Activated T-cell treated with anti-CD3 and anti-CD28 coated beads, Interleukin-2, amount 50 U/mL, for 24 hours (primary cell): ENCODE measurements around the gene FHIP1A.

Source experiments
- DNase-seq: peaks from one replicate; pipeline ENCODE4 v3.0.0-alpha.2; 2020
- H3K27ac Mint-ChIP-seq: 2 replicates; pipeline ENCODE4 v1.8.0; 2020; ENCODE audit warnings: mild to moderate bottlenecking, mixed read lengths
- H3K27me3 Mint-ChIP-seq: 2 replicates; pipeline ENCODE4 v1.8.0; 2020; ENCODE audit warnings: mixed read lengths
- H3K36me3 Mint-ChIP-seq: 2 replicates; pipeline ENCODE4 v1.8.0; 2020; ENCODE audit warnings: low read depth, mixed read lengths
- H3K4me1 Mint-ChIP-seq: 2 replicates; pipeline ENCODE4 v1.8.0; 2020; ENCODE audit warnings: low read depth, mixed read lengths
- H3K4me3 Mint-ChIP-seq: 2 replicates; pipeline ENCODE4 v1.8.0; 2020; ENCODE audit warnings: mild to moderate bottlenecking, moderate library complexity, mixed read lengths
- H3K9me3 Mint-ChIP-seq: 2 replicates; pipeline ENCODE4 v1.8.0; 2020; ENCODE audit warnings: mixed read lengths

The FHIP1A gene

DNA sequence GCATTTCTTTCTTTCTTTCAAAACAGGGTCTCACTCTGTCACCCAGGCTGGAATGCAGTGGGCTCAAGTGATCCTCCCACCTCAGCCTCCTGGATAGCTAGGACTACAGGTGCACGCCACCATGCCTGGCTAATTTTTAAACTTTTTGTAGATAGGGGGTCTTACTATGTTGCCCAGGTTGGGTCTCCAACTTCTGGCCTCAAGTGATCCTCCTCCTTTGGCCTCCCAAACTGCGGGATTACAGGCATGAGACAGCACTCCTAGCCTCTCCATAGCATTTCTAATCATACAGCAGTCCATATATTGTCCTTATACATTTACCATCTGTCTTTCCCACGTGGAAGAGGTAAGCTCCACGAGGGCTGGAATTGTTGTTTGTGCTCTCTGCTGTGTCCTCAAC is 2.0 kb upstream of the FHIP1A start:
- Mint-ChIP-seq H3K36me3 (no peaks in the 10 kb centered on the region), H3K27ac (no peak overlapping the region), H3K4me3 (no peak overlapping the region), H3K9me3 (no peaks in the 10 kb centered on the region), H3K4me1 (peaks cover 24% of the 10 kb centered on the region), H3K27me3 (peaks cover 44% of the 10 kb centered on the region)
- DNase-seq = no peak

DNA sequence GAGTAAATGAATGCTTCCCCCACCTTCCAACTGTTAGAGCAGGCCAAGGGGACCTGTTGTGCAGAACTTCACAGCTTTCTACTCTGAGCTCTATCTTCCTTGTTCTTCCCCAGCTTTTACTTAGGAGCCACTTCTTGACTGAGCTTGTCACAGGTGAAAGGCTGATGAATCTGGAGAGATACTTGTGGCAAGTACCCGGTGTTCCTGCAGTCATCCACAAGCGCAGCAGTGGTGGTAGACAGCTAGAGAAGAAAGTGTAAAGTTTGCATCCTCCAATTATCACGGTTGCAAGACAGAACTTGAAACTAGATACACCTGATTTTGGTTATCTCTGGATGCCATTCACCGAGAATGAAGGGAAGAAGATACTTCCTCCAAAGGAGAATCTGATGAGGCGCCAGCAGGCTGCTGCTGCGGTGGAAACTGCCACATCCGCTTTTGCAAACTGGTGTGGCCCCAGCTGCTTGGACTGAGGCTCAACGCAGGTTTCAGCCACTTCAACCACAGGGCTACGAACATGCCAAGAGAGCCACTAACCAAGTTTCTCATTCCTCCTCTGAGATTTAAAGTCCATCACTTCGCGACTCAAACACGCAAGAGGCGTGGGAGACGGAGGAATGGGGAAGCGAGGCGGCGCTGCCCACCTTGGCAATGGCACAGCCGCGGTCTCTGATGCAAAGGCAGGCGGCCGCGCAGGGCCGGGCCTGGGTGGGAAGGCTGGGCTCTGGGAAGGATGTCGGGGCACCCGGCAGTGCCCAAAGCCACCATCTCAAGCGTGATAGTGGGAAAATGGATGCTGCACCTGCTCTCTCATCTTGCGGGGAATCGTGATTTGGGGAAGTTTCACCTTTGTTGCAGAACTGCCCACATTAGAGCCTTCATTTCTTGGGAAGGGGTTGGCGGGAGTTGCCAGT is 1.3 kb upstream of the FHIP1A start:
- H3K36me3 Mint-ChIP-seq = no peaks in the 10 kb centered on the region
- peaks cover 44% of the 10 kb centered on the region for H3K27me3 Mint-ChIP-seq
- H3K4me3 Mint-ChIP-seq = peak overlapping the region; percentile 79
- peak overlapping the region; percentile 71 for H3K27ac Mint-ChIP-seq
- H3K4me1 Mint-ChIP-seq = peaks cover 24% of the 10 kb centered on the region
- peak; percentile 44 for DNase-seq
- H3K9me3 Mint-ChIP-seq = no peaks in the 10 kb centered on the region

DNA sequence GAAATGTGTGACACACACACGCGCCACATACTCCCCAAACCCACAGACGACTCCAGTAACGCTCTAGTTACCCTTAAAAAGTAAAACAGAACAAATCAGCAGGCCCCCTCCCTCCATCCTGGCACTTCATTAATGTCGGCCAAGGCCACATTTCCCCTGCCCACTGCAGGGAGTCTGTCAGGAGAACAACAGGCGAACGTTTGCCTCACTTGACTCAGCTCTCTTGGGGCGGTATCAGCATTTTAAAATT is 671 bp upstream of the FHIP1A start:
- peaks cover 24% of the 10 kb centered on the region for H3K4me1 Mint-ChIP-seq
- DNase-seq = no peak
- peaks cover 44% of the 10 kb centered on the region for H3K27me3 Mint-ChIP-seq
- H3K36me3 Mint-ChIP-seq = no peaks in the 10 kb centered on the region
- H3K27ac Mint-ChIP-seq = peak overlapping the region; percentile 71
- H3K4me3 Mint-ChIP-seq = peak overlapping the region; percentile 79
- no peaks in the 10 kb centered on the region for H3K9me3 Mint-ChIP-seq

DNA sequence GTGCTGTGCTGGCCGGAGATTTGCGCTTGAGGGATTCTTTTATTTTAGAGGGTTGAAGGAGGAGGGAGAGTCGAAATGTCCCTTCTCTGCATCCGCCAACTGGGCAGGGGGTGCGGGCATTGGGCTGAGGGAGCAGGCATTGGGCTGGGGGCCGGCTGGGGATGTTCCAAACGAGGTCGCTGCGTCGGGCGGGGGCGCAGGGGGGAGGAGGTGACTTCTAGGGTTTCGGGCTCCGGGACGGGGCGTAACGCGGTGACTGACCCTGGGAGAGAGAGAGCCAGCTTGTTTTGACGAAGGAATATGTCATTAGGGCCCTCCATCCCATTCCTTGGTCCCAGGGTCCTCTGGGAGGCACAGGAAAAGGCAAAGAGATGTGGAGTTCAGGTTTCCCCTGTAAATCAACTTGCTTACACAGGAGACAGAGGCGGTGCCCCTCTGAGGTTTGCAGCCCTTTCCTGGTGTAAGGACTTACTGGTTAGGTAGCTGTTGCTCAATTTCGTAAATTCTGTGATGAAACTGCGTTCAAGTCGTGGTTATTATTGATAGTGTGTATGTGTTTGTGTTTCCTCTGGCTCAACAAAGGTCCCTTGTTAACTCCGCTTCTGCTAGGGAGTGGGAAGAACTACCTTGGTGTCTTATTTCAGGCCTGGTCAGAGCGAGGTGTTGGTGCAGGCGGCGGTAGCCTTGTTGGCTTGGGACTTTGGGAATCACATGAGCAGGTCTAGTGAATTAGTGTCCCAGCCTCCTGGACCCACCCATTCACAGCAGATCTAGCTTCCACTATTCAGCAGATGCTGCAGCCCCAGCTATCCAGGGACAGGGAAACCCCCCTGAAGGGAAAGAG is 716 bp downstream of the FHIP1A start:
- Mint-ChIP-seq H3K36me3 (no peaks in the 10 kb centered on the region), H3K27ac (no peak overlapping the region), H3K9me3 (no peaks in the 10 kb centered on the region), H3K4me3 (peak overlapping the region; percentile 74), H3K4me1 (peaks cover 24% of the 10 kb centered on the region), H3K27me3 (peaks cover 48% of the 10 kb centered on the region)
- no peak for DNase-seq

DNA sequence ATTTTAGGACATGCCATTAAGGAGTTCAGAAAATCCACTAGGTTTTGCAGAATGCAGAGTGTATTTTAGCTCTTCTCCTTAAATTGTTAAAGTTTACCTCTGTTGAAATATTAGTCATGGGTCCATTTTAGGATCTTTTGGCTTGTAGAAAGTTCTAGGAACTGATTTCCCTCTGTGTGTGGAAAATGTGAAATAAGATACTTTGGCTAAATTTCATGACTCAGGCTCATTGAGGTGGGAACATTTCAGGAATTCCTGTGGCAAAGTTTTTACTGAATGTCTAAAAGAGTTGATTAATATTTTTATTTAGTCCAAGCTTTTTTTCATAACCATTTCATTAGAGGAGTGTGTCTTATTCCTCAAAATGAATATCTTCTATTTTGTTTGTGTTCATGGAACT is 7.0 kb downstream of the FHIP1A start:
- DNase-seq = no peak
- H3K27ac Mint-ChIP-seq = no peak overlapping the region

DNA sequence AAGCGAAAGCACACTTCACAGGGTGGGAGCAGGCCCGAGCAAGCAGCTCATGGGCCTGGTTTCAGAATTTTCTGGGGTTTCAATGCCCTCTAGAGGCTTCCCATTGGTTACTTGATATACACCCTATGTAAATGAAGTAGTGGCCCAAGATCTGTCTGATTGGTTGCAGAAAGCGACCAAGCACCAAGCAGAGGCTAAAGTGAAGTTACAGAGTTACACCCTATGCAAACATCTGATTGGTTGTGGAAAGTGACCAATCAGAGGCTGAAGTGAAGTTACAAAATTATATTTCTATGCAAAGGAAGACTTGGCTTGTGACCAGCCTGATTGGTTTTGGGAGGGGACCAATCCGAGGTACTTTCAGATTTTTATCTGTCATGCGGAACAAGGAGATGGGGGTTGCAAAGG is 8.2 kb downstream of the FHIP1A start:
- H3K27me3 Mint-ChIP-seq = peaks cover 14% of the 10 kb centered on the region
- no peak for DNase-seq
- no peaks in the 10 kb centered on the region for H3K9me3 Mint-ChIP-seq
- no peaks in the 10 kb centered on the region for H3K36me3 Mint-ChIP-seq
- H3K4me1 Mint-ChIP-seq = no peaks in the 10 kb centered on the region
- H3K4me3 Mint-ChIP-seq = no peak overlapping the region
- H3K27ac Mint-ChIP-seq = no peak overlapping the region

More for the DNA sequence above, 7.0 kb downstream of the FHIP1A start:
- H3K9me3 Mint-ChIP-seq = no peaks in the 10 kb centered on the region
- H3K36me3 Mint-ChIP-seq = no peaks in the 10 kb centered on the region
- H3K27me3 Mint-ChIP-seq = peaks cover 9% of the 10 kb centered on the region
- no peaks in the 10 kb centered on the region for H3K4me1 Mint-ChIP-seq
- H3K4me3 Mint-ChIP-seq = no peak overlapping the region

DNA sequence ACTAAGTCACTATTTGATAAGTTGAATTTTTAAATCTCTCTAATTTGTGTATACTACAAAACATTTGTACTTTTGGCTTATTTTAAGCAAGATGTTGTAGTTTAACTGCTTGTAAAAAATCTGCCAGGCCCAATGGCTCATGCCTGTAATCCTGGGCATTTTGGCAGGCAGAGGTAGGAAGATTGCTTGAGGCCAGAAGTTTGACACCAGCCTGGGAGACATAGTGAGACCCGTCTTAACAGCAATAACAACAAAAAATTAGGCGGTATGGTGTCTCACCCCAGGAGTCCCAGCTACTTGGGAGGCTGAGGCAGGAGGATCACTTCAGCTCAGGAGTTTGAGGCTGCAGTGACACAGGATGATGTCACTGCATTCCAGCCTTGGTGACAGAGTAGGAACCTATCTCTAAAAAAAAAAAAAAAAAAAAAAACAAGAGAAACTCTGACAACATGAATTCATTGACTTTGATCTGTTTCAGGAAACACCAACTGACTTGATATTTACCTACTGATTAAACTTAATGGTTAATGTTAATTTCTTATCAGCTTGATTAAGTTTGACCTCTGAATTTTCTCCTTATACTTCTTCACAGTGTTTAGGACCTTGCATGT is 8.9 kb downstream of the FHIP1A start:
- Mint-ChIP-seq H3K9me3 (no peaks in the 10 kb centered on the region), H3K4me1 (no peaks in the 10 kb centered on the region), H3K4me3 (no peak overlapping the region), H3K36me3 (no peaks in the 10 kb centered on the region), H3K27me3 (peaks cover 14% of the 10 kb centered on the region), H3K27ac (no peak overlapping the region)
- no peak for DNase-seq

DNA sequence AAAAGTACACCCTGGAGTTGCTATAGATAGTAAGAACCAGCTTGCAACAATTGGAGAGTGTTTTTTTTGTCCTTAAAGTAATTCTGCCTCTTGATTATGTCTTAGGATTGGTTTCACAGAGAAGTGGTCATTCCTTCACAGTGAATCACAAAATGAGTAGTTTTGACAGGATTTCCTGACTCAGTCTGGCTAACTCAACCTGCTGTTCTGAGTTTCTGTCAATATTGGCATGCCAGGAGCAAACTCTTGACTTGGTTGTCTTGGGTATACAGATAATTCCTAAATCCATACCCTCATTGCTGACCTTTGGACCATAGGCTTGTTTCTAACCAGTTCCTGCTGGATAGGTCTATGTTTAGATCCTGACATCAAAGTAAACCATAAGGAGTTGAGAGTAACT is 9.4 kb downstream of the FHIP1A start:
- DNase-seq = no peak
- Mint-ChIP-seq H3K27ac (no peak overlapping the region), H3K4me3 (no peak overlapping the region), H3K36me3 (no peaks in the 10 kb centered on the region), H3K9me3 (no peaks in the 10 kb centered on the region), H3K27me3 (peaks cover 14% of the 10 kb centered on the region), H3K4me1 (no peaks in the 10 kb centered on the region)

DNA sequence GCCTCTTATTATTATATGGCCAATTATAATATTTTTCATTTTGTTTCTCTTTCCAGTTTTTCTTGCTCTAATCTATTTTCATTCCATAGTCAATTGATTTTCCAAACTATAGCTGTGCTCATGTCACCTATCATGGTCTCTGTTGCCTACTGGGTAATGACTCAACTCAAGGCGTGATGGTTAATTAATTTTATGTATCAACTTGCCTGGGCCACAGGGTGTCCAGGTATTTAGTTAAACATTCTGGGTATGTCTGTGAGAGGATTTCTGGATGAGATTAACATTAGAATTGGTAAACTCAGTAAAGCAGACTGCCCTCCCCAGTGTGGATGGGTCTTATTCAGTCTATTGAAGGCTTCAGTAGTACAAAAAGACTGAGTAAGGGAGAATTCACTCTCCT is 9.9 kb downstream of the FHIP1A start:
- peaks cover 14% of the 10 kb centered on the region for H3K27me3 Mint-ChIP-seq
- H3K27ac Mint-ChIP-seq = no peak overlapping the region

DNA sequence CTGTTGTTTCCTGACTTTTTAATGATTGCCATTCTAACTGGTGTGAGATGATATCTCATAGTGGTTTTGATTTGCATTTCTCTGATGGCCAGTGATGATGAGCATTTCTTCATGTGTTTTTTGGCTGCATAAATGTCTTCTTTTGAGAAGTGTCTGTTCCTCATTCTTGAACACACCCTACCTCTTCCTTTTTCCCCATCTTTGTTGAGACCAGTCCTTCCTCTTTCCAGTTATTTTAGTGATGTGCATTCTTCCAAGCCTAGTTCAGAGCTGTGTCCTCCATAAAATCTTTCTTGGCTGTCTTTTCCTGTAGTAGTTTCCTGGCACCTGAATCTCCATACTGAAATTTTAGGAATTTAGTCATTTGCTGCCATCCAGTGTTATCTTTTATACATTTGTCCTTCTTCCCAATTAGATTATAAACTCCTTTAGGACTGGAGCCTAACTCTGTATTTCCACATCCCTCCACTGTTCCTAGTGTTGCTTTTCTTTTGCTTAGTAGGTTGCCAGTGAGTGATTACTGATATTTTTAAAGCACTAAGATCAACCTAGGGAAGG is 11.4 kb downstream of the FHIP1A start:
- Mint-ChIP-seq H3K27ac (no peak overlapping the region), H3K36me3 (no peaks in the 10 kb centered on the region), H3K27me3 (peaks cover 15% of the 10 kb centered on the region), H3K4me1 (no peaks in the 10 kb centered on the region), H3K4me3 (no peak overlapping the region), H3K9me3 (no peaks in the 10 kb centered on the region)
- no peak for DNase-seq

More for the DNA sequence above, 9.9 kb downstream of the FHIP1A start:
- DNase-seq = no peak
- Mint-ChIP-seq H3K4me3 (no peak overlapping the region), H3K9me3 (no peaks in the 10 kb centered on the region), H3K36me3 (no peaks in the 10 kb centered on the region), H3K4me1 (no peaks in the 10 kb centered on the region)

DNA sequence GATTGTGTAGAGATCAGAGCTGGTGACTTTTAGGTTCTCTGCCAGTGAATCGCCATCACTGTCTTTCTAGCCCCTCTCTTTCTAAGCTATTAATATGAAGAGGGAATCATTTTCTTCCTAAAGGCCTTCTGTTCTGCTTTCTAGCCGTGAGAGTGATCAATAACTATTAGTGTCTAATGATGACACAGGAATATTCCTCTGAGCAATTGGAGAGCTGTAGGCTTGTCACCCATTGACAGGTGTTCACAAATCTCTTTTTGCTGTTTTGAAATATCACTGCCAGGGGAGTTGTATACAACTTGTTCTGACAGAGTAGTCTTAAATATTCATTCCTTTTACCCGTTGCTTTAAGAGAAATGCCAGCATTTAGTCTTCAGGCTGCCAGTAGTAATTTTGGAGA is 13.9 kb downstream of the FHIP1A start:
- peaks cover 18% of the 10 kb centered on the region for H3K27me3 Mint-ChIP-seq
- DNase-seq = no peak
- no peak overlapping the region for H3K4me3 Mint-ChIP-seq

DNA sequence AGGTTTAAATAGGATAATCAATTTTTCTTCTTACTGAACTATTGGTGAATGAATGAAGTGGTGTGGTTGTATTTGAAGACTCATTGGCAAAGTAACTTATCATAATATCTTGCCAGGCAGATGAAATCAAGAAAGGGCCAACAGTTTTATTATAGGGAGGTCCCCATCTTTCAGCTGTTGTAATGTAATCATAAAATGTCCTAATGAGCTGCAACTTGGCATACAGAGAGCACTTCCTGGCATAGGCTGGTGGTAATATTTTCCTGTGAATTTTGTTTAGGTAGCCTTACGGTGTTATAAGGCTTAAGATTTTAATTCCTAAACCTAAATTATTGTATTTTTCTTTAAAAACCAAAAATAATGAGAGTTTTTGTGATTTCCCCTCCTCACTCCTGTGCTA is 17.5 kb downstream of the FHIP1A start:
- Mint-ChIP-seq H3K27ac (no peak overlapping the region), H3K27me3 (peaks cover 26% of the 10 kb centered on the region), H3K4me1 (peaks cover 2% of the 10 kb centered on the region), H3K36me3 (no peaks in the 10 kb centered on the region), H3K4me3 (no peak overlapping the region), H3K9me3 (no peaks in the 10 kb centered on the region)
- no peak for DNase-seq

More for the DNA sequence above, 13.9 kb downstream of the FHIP1A start:
- Mint-ChIP-seq H3K36me3 (no peaks in the 10 kb centered on the region), H3K27ac (no peak overlapping the region), H3K4me1 (no peaks in the 10 kb centered on the region), H3K9me3 (no peaks in the 10 kb centered on the region)

DNA sequence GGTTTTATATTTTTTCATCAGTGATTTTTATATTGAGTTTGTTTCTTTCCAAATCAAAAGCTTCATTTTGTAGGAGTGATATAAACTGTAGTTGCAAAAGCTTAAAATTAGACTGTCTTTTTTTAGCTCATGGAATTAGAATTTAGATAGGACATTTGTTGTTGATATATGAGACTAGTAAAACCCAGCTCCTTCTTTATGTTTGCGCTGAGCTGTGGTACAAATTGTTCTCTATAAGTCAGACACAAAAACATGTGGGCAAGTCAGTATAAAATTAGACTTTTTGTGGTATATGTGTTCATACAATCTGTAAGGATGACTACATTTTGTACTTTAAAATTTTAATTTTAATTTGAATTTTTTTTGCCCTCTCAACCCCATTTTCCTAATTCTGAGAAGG is 18.3 kb downstream of the FHIP1A start:
- Mint-ChIP-seq H3K4me1 (peaks cover 2% of the 10 kb centered on the region), H3K9me3 (no peaks in the 10 kb centered on the region), H3K4me3 (no peak overlapping the region), H3K36me3 (no peaks in the 10 kb centered on the region), H3K27ac (no peak overlapping the region), H3K27me3 (peaks cover 23% of the 10 kb centered on the region)
- DNase-seq = no peak

DNA sequence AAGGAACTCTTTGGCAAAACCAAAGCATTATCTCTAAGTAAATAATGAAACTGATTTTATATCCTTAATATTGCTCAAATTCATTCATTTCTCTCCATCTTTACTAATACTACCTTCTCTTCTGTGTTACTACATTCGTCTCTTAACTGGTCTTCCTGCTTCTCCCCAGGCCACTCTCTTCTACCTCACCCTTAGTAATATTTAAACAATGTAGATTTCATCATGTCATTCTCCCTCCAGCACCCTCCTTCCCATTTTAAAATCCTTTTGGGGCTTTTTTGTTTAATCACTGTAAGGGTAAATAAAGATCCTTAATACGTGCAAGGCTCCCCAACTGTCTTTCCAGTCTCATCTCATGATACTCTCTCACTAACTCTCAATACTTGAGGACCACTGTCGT is 19.4 kb downstream of the FHIP1A start:
- Mint-ChIP-seq H3K4me1 (peaks cover 2% of the 10 kb centered on the region), H3K36me3 (no peaks in the 10 kb centered on the region), H3K27ac (no peak overlapping the region), H3K27me3 (peaks cover 23% of the 10 kb centered on the region), H3K4me3 (no peak overlapping the region), H3K9me3 (no peaks in the 10 kb centered on the region)
- no peak for DNase-seq
